ENCODE results near the gene RDH5.

The RDH5 gene

DNA sequence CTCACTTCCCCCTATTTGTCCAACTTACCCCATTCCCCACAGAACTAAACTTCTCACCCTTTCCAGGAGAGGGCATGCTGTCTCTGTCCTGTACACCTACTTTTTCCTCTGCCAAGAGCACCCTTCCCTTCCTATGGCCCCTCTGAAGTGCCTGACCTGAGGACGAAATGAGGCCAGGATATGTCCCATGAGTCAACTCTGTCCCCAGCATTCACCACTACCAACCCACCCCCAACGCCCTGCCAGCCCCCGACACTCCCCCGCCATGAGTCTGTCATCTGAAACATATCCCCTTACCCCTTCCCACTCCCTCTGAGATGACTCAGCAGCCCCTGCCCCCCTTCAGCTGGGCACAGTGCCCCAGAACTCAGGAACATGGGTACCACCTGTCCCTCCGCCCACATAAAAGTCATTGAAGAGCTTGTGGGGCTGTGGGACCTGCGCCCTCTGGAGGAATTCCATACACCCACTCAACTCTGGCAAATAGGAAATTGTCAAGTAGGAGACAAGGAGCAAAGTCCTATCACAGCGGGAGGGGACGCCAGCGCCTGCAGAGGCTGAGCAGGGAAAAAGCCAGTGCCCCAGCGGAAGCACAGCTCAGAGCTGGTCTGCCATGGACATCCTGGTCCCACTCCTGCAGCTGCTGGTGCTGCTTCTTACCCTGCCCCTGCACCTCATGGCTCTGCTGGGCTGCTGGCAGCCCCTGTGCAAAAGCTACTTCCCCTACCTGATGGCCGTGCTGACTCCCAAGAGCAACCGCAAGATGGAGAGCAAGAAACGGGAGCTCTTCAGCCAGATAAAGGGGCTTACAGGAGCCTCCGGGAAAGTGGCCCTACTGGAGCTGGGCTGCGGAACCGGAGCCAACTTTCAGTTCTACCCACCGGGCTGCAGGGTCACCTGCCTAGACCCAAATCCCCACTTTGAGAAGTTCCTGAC is 38.8 kb upstream of the RDH5 start:
- TF ChIP-seq CTCF (IDR thresholded peaks at IDR 0.05; ENCODE audit: control extremely low read depth, extremely low read depth, low read depth, missing control alignments), result peak; percentile 14
- ChIA-PET CTCF (interaction anchor here (1.0 to 4.3 kb wide), 7 partner anchors 10 to 58 kb away, joined by 3 to 25 read pairs (median 5); no protein-coding TSS in a partner anchor), POLR2A (no interaction called here)
- no peak for DNase-seq (ENCODE audit: extremely low spot score)

GRCh38 chr12:55682087-55682796 is 38.0 kb upstream of the RDH5 start:
- POLR2A ChIA-PET, result no interaction called here
- peak; percentile 10 for DNase-seq (ENCODE audit: extremely low spot score)
- TF ChIP-seq CTCF (IDR thresholded peaks at IDR 0.05; ENCODE audit: control extremely low read depth, extremely low read depth, low read depth, missing control alignments), result no peak
- CTCF ChIA-PET, result interaction anchor here (1.0 to 4.3 kb wide), 7 partner anchors 11 to 57 kb away, joined by 3 to 25 read pairs (median 5); no protein-coding TSS in a partner anchor

DNA sequence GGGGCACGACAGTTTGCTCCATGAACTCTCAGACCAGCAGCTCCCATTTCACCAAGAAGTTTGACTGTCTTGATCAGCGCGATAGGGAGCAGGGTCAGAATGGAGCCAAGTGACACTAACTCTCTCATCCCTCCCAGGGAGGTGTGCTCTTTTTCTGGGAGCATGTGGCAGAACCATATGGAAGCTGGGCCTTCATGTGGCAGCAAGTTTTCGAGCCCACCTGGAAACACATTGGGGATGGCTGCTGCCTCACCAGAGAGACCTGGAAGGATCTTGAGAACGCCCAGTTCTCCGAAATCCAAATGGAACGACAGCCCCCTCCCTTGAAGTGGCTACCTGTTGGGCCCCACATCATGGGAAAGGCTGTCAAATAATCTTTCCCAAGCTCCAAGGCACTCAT is 36.5 kb upstream of the RDH5 start:
- TF ChIP-seq CTCF (IDR thresholded peaks at IDR 0.05; ENCODE audit: control extremely low read depth, extremely low read depth, low read depth, missing control alignments), result no peak
- no peak for DNase-seq (ENCODE audit: extremely low spot score)
- ChIA-PET POLR2A (no interaction called here), CTCF (interaction anchor here (0.9 to 4.3 kb wide), 2 partner anchors 27 to 65 kb away, joined by 3 to 25 read pairs; no protein-coding TSS in a partner anchor)

- CTCF ChIA-PET, result interaction anchor here (4.3 kb wide), 1 partner anchor 28 kb away, joined by 25 read pairs; no protein-coding TSS in a partner anchor
- TF ChIP-seq CTCF (IDR thresholded peaks at IDR 0.05; ENCODE audit: control extremely low read depth, extremely low read depth, low read depth, missing control alignments), result no peak
- POLR2A ChIA-PET, result no interaction called here
- DNase-seq (ENCODE audit: extremely low spot score), result no peak
Measured at GRCh38 chr12:55684761-55685370, 35.3 kb upstream of the RDH5 start.

DNA sequence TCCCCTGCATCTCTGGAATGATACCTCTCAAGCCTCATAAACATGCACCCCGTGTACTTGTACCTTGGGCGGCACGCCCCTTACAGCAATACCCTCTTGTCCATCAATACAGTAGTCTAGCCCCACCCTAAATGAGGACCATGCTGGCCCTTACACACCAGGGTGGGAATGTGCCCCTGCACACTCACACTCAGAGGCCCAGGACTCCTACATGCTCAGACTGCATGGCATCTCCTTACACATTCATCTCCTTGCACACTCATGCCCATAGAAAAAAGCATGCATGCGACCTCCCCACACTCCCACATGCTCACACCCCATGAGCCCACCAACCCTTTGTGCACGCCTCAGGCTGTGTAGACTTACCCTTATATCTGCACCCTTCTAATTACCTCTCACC is 34.5 kb upstream of the RDH5 start:
- CTCF ChIA-PET, result interaction anchor here (1.2 to 4.3 kb wide), 3 partner anchors 12 to 29 kb away, joined by 3 to 25 read pairs (median 6); no protein-coding TSS in a partner anchor
- TF ChIP-seq CTCF (IDR thresholded peaks at IDR 0.05; ENCODE audit: control extremely low read depth, extremely low read depth, low read depth, missing control alignments), result no peak
- no peak for DNase-seq (ENCODE audit: extremely low spot score)
- POLR2A ChIA-PET, result no interaction called here
